ENCODE results near the gene TUBE1.

- TF ChIP-seq EZH2 (IDR thresholded peaks at IDR 0.05; ENCODE audit: insufficient read depth, poor library complexity, severe bottlenecking) (no peak), EZH2phosphoT487 (IDR thresholded peaks at IDR 0.05; ENCODE audit: insufficient read depth, low read depth) (no peak)
Observed at GRCh38 chr6:112054001-112054400, 33.3 kb downstream of the TUBE1 start, which contains the start of gene CCN6.
